ENCODE results near the gene FGF22. TPM values are rescaled to one million over a fixed set of nuclear protein-coding genes. Genes with fewer than 3 reads are reported as not detected.
"Not testable (repeated sequence)": the region's sequence is repeated elsewhere in the genome, so short reads cannot be mapped to it uniquely, and the experiment has no call there.

FGF22 gene
- total RNA-seq, 2 experiments from 2014 or later = 0.48 TPM; not detected in 1

DNA sequence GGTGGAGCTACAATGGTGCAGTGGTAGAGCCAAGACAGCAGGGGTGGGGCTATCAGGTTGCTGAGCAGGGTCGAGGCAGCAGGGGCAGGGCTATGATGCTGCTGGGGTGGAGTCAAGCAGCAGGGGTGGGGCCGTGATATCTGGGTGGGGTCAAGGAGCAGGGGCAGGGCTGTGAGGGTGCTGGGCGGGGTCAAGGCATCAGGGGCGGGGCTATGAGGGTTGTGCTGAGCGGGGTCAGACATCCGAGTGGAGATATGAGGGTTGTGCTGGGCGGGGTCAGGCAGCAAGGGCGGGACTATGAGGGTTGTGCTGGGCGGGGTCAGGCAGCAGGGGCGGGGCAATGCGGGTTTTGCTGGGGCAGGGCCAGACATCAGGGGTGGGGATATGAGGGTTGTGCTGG, 35.3 kb upstream of the FGF22 start:
- intact Hi-C loops (cut with micrococcal nuclease; ENCODE audit: unreplicated experiment) = loop anchor here (2.0 kb wide), 2 partner anchors 28 to 56 kb away; partner anchors contain the start of gene POLRMT
- TF ChIP-seq EZH2phosphoT487 (IDR thresholded peaks at IDR 0.05; ENCODE audit: borderline replicate concordance, low read depth, low read length) = no peak
- Histone ChIP-seq H3K27ac (ENCODE audit: low read depth, low read length, poor library complexity, severe bottlenecking) (no peak overlapping the region), H3K9me3 (ENCODE audit: low read length) (no peaks in the 10 kb centered on the region), H3K36me3 (ENCODE audit: insufficient read depth, low read length) (peaks cover 1% of the 10 kb centered on the region; the same call in 1 of the 2 replicates), H3K4me3 (ENCODE audit: low read depth, low read length, poor library complexity, severe bottlenecking) (no peak overlapping the region), H3K9me2 (ENCODE audit: insufficient read depth, low read length) (no peaks in the 10 kb centered on the region), H2AFZ (ENCODE audit: low read length) (no peak overlapping the region), H3K79me2 (ENCODE audit: insufficient read depth, low read depth, low read length) (no peaks in the 10 kb centered on the region), H3K4me1 (ENCODE audit: insufficient read depth, low read length, poor library complexity, severe bottlenecking) (peaks cover 5% of the 10 kb centered on the region), H3K4me2 (ENCODE audit: low read length) (no peak overlapping the region), H4K20me1 (ENCODE audit: insufficient read depth, low read length) (no peaks in the 10 kb centered on the region)
- ChIA-PET CTCF (ENCODE audit: unreplicated experiment) (interaction anchor here (0.5 to 0.6 kb wide), 2 partner anchors 273 to 278 kb away, joined by 3 to 4 read pairs; no protein-coding TSS in a partner anchor), POLR2A (interaction anchor here (0.6 to 0.7 kb wide), 2 partner anchors 233 to 344 kb away, joined by 3 to 6 read pairs; no protein-coding TSS in a partner anchor)
- no TSS peak for BruUV-seq (replicated peaks)
- DNase-seq (ENCODE audit: low spot score) = peak; percentile 89

DNA sequence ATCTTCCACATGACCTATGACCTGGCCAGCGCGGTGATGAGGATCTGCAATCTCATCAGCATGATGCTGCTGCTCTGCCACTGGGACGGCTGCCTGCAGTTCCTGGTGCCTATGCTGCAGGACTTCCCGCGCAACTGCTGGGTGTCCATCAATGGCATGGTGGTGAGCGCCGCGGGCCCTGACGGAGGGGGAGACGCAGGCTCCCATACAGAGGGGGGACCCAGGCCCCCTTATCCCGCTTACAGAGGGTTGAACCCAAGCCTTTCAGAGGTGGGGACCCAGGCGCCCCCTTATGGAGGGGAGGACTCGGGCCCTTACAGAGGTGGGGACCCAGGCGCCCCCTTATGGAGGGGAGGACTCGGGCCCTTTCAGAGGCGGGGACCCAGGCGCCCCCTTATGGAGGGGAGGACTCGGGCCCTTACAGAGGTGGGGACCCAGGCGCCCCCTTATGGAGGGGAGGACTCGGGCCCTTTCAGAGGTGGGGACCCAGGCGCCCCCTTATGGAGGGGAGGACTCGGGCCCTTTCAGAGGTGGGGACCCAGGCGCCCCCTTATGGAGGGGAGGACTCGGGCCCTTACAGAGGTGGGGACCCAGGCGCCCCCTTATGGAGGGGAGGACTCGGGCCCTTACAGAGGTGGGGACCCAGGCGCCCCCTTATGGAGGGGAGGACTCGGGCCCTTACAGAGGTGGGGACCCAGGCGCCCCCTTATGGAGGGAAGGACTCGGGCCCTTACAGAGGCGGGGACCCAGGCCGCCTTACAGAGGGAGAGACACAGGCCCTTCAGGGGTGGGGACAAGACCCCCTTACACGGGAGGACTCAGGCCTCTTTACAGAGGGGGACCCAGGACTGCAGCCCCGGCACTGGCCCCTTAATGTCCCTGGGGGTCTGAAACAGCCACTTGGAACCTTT, 34.4 kb upstream of the FGF22 start:
- POLR2A ChIA-PET; H4K20me1 ChIP-seq (ENCODE audit: insufficient read depth, low read length); H3K79me2 ChIP-seq (ENCODE audit: insufficient read depth, low read depth, low read length); H3K36me3 ChIP-seq (ENCODE audit: insufficient read depth, low read length); BruUV-seq (replicated peaks); H3K9me2 ChIP-seq (ENCODE audit: insufficient read depth, low read length); CTCF ChIA-PET (ENCODE audit: unreplicated experiment); H3K9me3 ChIP-seq (ENCODE audit: low read length): not testable (repeated sequence)
- peak; percentile 96 for TF ChIP-seq CTCF (conservative IDR thresholded peaks at IDR 0.05; ENCODE audit: low read length)
- Histone ChIP-seq H2AFZ (ENCODE audit: low read length) (0 out of 2 replicates have a peak overlapping the region, but pooled peaks have one; percentile 33), H3K27ac (ENCODE audit: low read depth, low read length, poor library complexity, severe bottlenecking) (peak overlapping the region; percentile 71), H3K4me2 (ENCODE audit: low read length) (peak overlapping the region; percentile 46; the same call in 1 of the 2 replicates), H3K4me3 (ENCODE audit: low read depth, low read length, poor library complexity, severe bottlenecking) (peak overlapping the region; percentile 56), H3K4me1 (ENCODE audit: insufficient read depth, low read length, poor library complexity, severe bottlenecking) (peaks cover 13% of the 10 kb centered on the region)
- DNase-seq (ENCODE audit: low spot score) = peak; percentile 80
- intact Hi-C loops (cut with micrococcal nuclease; ENCODE audit: unreplicated experiment) = loop anchor here (2.0 kb wide), 2 partner anchors 27 to 55 kb away; partner anchors contain the start of gene POLRMT

DNA sequence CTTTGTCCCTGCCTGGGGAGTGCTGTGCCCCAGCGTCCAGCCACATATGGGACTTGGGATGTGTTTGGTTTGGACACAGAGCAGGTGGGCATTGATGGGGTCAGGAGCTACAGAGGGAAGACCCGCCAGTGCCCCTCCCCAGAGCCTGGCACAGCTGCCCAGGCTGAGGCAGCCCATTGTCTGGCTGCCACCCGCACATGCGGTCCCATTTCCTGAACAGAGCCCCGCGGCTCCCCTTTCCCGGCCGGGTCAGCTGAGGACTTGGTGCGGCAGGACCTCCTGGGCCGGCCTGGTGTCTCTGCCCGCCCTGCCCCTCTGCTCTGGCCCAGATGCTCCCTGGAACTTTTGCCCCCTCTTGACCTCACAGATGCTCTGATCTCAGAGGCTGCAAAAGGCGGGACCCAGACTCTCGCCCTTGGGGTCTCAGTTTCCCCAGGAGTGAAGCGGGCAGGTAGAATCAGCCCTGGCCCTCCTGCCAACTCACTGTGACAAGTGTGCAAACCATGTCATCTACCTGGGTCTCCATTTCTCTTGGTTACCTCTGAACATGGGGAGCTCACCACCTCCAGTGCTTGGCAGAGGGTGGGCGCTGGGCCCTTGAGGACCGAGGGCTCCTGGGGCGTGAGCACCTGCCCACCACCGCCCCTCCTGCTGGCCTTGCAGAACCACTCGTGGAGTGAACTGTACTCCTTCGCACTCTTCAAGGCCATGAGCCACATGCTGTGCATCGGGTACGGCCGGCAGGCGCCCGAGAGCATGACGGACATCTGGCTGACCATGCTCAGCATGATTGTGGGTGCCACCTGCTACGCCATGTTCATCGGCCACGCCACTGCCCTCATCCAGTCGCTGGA, 32.2 kb upstream of the FGF22 start:
- Histone ChIP-seq H3K79me2 (ENCODE audit: insufficient read depth, low read depth, low read length) (no peaks in the 10 kb centered on the region), H3K4me2 (ENCODE audit: low read length) (no peak overlapping the region), H4K20me1 (ENCODE audit: insufficient read depth, low read length) (no peaks in the 10 kb centered on the region), H3K4me1 (ENCODE audit: insufficient read depth, low read length, poor library complexity, severe bottlenecking) (peaks cover 27% of the 10 kb centered on the region), H3K27ac (ENCODE audit: low read depth, low read length, poor library complexity, severe bottlenecking) (no peak overlapping the region), H3K36me3 (ENCODE audit: insufficient read depth, low read length) (peaks cover 5% of the 10 kb centered on the region), H3K9me3 (ENCODE audit: low read length) (no peaks in the 10 kb centered on the region), H2AFZ (ENCODE audit: low read length) (no peak overlapping the region), H3K9me2 (ENCODE audit: insufficient read depth, low read length) (no peaks in the 10 kb centered on the region), H3K4me3 (ENCODE audit: low read depth, low read length, poor library complexity, severe bottlenecking) (no peak overlapping the region)
- ChIA-PET POLR2A (no interaction called here), CTCF (ENCODE audit: unreplicated experiment) (no interaction called here)
- no TSS peak for BruUV-seq (replicated peaks)
- intact Hi-C loops (cut with micrococcal nuclease; ENCODE audit: unreplicated experiment) = no loop called here
- DNase-seq (ENCODE audit: low spot score) = no peak
- TF ChIP-seq CTCF (conservative IDR thresholded peaks at IDR 0.05; ENCODE audit: low read length) = no peak

All from OCI-LY7 (cell line).